ENCODE measurements around the gene GMDS.

The GMDS gene

GRCh38 chr6:1605004-1605892 is 640.2 kb downstream of the GMDS start:
- ATAC-seq, result no peak
- TF ChIP-seq ZNF70 (CRISPR knock-in tag; IDR thresholded peaks at IDR 0.05), result no peak
- no peak for TF ChIP-seq ZC3H10 (CRISPR knock-in tag; IDR thresholded peaks at IDR 0.05)
- no peak for TF ChIP-seq ZFP3 (CRISPR knock-in tag; IDR thresholded peaks at IDR 0.05)
- no peak for TF ChIP-seq ZNF8 (CRISPR knock-in tag; IDR thresholded peaks at IDR 0.05)
- TF ChIP-seq ZNF565 (CRISPR knock-in tag; conservative IDR thresholded peaks at IDR 0.05; ENCODE audit: low read depth), result no peak
- no peak for TF ChIP-seq OSR1 (CRISPR knock-in tag; IDR thresholded peaks at IDR 0.05)
- TF ChIP-seq GLIS3 (CRISPR knock-in tag; IDR thresholded peaks at IDR 0.05), result no peak
- no peak for TF ChIP-seq PPARA (CRISPR knock-in tag; IDR thresholded peaks at IDR 0.05; ENCODE audit: borderline replicate concordance)
- TF ChIP-seq ESRRG (CRISPR knock-in tag; IDR thresholded peaks at IDR 0.05), result no peak
- TF ChIP-seq CSRNP3 (CRISPR knock-in tag; IDR thresholded peaks at IDR 0.05), result no peak
- TF ChIP-seq ARNTL (CRISPR knock-in tag; IDR thresholded peaks at IDR 0.05; ENCODE audit: borderline replicate concordance, low read depth), result no peak
- TF ChIP-seq PATZ1 (CRISPR knock-in tag; IDR thresholded peaks at IDR 0.05; ENCODE audit: borderline replicate concordance), result no peak
- TF ChIP-seq ZFP30 (CRISPR knock-in tag; IDR thresholded peaks at IDR 0.05), result no peak

- ATAC-seq, result peak; percentile 97
- no peak for TF ChIP-seq BACH2 (CRISPR knock-in tag; IDR thresholded peaks at IDR 0.05; ENCODE audit: borderline replicate concordance)
- TF ChIP-seq TCF4 (CRISPR knock-in tag; IDR thresholded peaks at IDR 0.05; ENCODE audit: borderline replicate concordance), result no peak
- TF ChIP-seq GLIS3 (CRISPR knock-in tag; IDR thresholded peaks at IDR 0.05), result no peak
- no peak for TF ChIP-seq TOX (CRISPR knock-in tag; IDR thresholded peaks at IDR 0.05; ENCODE audit: borderline replicate concordance)
- no peak for TF ChIP-seq ZNF70 (CRISPR knock-in tag; IDR thresholded peaks at IDR 0.05)
- TF ChIP-seq PPARA (CRISPR knock-in tag; IDR thresholded peaks at IDR 0.05; ENCODE audit: borderline replicate concordance), result no peak
- no peak for TF ChIP-seq ESRRG (CRISPR knock-in tag; IDR thresholded peaks at IDR 0.05)
- no peak for TF ChIP-seq SNAI2 (CRISPR knock-in tag; IDR thresholded peaks at IDR 0.05)
- no peak for TF ChIP-seq ZNF565 (CRISPR knock-in tag; conservative IDR thresholded peaks at IDR 0.05; ENCODE audit: low read depth)
- TF ChIP-seq ARNTL (CRISPR knock-in tag; IDR thresholded peaks at IDR 0.05; ENCODE audit: borderline replicate concordance, low read depth), result no peak
- TF ChIP-seq ISL1 (CRISPR knock-in tag; IDR thresholded peaks at IDR 0.05), result no peak
- no peak for TF ChIP-seq ZFP3 (CRISPR knock-in tag; IDR thresholded peaks at IDR 0.05)
- TF ChIP-seq CSDC2 (CRISPR knock-in tag; IDR thresholded peaks at IDR 0.05), result no peak
- no peak for TF ChIP-seq CSRNP3 (CRISPR knock-in tag; IDR thresholded peaks at IDR 0.05)
- TF ChIP-seq POU6F1 (CRISPR knock-in tag; IDR thresholded peaks at IDR 0.05; ENCODE audit: borderline replicate concordance, low read depth), result no peak
- TF ChIP-seq TSHZ2 (CRISPR knock-in tag; IDR thresholded peaks at IDR 0.05), result no peak
- TF ChIP-seq ZFP30 (CRISPR knock-in tag; IDR thresholded peaks at IDR 0.05), result no peak
Observed at GRCh38 chr6:1604158-1605003, 641.0 kb downstream of the GMDS start.

Measured in SK-N-SH treated with all-trans-retinoic acid at 6 μM for 48 hours (cell line).